Measurements from ENCODE around the gene TMEM95. TPM values are rescaled to one million over a fixed set of nuclear protein-coding genes. Genes with fewer than 3 reads are reported as not detected.

TMEM95 gene
- total RNA-seq, 1 donor from 2014 or later: not detected

DNA sequence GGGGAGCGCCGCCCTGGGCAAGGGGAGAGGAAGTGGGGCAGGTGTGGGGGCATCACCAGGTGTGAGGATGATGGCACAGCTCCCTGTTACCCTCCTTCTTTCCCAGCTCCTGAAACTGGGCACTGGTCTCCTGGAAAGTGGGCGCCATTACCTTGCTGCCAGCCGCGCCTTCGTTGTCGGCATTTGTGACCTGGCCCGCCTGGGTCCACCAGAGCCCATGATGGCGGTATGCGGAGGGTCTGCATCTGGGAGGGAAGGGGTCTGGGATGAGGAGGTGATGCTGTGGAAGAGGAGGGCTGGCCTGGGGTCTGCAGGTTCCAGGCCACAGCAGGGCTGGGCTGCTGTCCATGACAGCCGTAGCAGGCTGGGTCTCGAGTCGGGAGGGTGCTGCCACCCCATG is 13.1 kb upstream of the TMEM95 start:
- DNase-seq (ENCODE audit: low read depth): no peak
- Histone ChIP-seq H3K4me3 (ENCODE audit: low read depth, low read length) (no peak overlapping the region), H3K27me3 (ENCODE audit: control insufficient read depth, insufficient read depth, low read length) (peaks cover 13% of the 10 kb centered on the region), H3K36me3 (ENCODE audit: control insufficient read depth, insufficient read depth, low read length) (no peaks in the 10 kb centered on the region)
- TF ChIP-seq, protein P1, sequence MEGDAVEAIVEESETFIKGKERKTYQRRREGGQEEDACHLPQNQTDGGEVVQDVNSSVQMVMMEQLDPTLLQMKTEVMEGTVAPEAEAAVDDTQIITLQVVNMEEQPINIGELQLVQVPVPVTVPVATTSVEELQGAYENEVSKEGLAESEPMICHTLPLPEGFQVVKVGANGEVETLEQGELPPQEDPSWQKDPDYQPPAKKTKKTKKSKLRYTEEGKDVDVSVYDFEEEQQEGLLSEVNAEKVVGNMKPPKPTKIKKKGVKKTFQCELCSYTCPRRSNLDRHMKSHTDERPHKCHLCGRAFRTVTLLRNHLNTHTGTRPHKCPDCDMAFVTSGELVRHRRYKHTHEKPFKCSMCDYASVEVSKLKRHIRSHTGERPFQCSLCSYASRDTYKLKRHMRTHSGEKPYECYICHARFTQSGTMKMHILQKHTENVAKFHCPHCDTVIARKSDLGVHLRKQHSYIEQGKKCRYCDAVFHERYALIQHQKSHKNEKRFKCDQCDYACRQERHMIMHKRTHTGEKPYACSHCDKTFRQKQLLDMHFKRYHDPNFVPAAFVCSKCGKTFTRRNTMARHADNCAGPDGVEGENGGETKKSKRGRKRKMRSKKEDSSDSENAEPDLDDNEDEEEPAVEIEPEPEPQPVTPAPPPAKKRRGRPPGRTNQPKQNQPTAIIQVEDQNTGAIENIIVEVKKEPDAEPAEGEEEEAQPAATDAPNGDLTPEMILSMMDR (IDR thresholded peaks at IDR 0.05; ENCODE audit: insufficient read depth, low read length, poor library complexity, severe bottlenecking): no peak

DNA sequence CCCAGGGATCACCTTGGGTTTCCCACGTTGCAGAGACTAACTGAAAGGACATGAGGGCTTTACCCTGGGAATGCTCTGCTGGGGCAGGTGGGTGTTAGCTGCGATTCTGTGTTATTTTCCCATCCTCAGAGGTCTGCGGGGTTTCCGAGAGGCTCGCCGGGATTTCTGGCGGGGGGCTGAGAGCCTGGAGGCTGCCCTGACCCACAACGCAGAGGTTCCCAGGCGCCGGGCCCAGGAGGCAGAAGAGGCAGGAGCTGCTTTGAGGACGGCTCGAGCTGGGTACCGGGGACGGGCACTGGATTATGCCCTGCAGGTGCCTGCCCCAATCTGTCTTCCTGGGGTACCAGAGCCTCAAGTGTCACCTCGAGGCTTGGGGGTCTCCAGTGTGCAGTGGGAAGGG is 11.7 kb upstream of the TMEM95 start:
- H3K4me3 ChIP-seq (ENCODE audit: low read depth, low read length): no peak overlapping the region

GRCh38 chr17:7346761-7347614 is 8.0 kb upstream of the TMEM95 start:
- Histone ChIP-seq H3K4me3 (ENCODE audit: low read depth, low read length) (no peak overlapping the region), H3K36me3 (ENCODE audit: control insufficient read depth, insufficient read depth, low read length) (no peaks in the 10 kb centered on the region), H3K27me3 (ENCODE audit: control insufficient read depth, insufficient read depth, low read length) (peaks cover 9% of the 10 kb centered on the region)
- TF ChIP-seq, protein P1 (IDR thresholded peaks at IDR 0.05; ENCODE audit: insufficient read depth, low read length, poor library complexity, severe bottlenecking): no peak
- no peak for DNase-seq (ENCODE audit: low read depth)

More for the DNA sequence above, 11.7 kb upstream of the TMEM95 start:
- TF ChIP-seq, protein P1 (IDR thresholded peaks at IDR 0.05; ENCODE audit: insufficient read depth, low read length, poor library complexity, severe bottlenecking): no peak
- Histone ChIP-seq H3K27me3 (ENCODE audit: control insufficient read depth, insufficient read depth, low read length) (peaks cover 13% of the 10 kb centered on the region), H3K36me3 (ENCODE audit: control insufficient read depth, insufficient read depth, low read length) (no peaks in the 10 kb centered on the region)
- DNase-seq (ENCODE audit: low read depth): no peak

- Histone ChIP-seq H3K36me3 (ENCODE audit: control insufficient read depth, insufficient read depth, low read length) (no peaks in the 10 kb centered on the region), H3K27me3 (ENCODE audit: control insufficient read depth, insufficient read depth, low read length) (peaks cover 9% of the 10 kb centered on the region), H3K4me3 (ENCODE audit: low read depth, low read length) (no peak overlapping the region)
- TF ChIP-seq, protein P1 (IDR thresholded peaks at IDR 0.05; ENCODE audit: insufficient read depth, low read length, poor library complexity, severe bottlenecking): no peak
- no peak for DNase-seq (ENCODE audit: low read depth)
Observed at GRCh38 chr17:7347630-7348477, 7.1 kb upstream of the TMEM95 start.

- no peak for DNase-seq (ENCODE audit: low read depth)
- TF ChIP-seq, protein P1 (IDR thresholded peaks at IDR 0.05; ENCODE audit: insufficient read depth, low read length, poor library complexity, severe bottlenecking): no peak
- no peak overlapping the region for H3K4me3 ChIP-seq (ENCODE audit: low read depth, low read length)
- peaks cover 6% of the 10 kb centered on the region for H3K27me3 ChIP-seq (ENCODE audit: control insufficient read depth, insufficient read depth, low read length)
- no peaks in the 10 kb centered on the region for H3K36me3 ChIP-seq (ENCODE audit: control insufficient read depth, insufficient read depth, low read length)
Observed at GRCh38 chr17:7348478-7349242, 6.3 kb upstream of the TMEM95 start.

Data from kidney epithelial cell (primary cell).